Ovary (tissue), 9 donors: Measurements from ENCODE around the gene SH3GL1. TPM values are rescaled to one million over a fixed set of nuclear protein-coding genes. Genes with fewer than 3 reads are reported as not detected.
A peak's percentile ranks its signal among the peaks of the same experiment; 100 is the strongest.

Experiments used
- DNase-seq, 5 donors: peaks; one replicate each; pipeline ENCODE4 v3.0.0-alpha.2; 2019 to 2020
- H3K27ac ChIP-seq, 2 donors: fragments of 200-600 bp; one replicate each; pipeline versions ENCODE4 v1.5.1 to v1.8.0; 2019 to 2022
- H3K27me3 ChIP-seq: fragments of 200-600 bp; one replicate; pipeline ENCODE4 v1.8.0; 2022
- H3K36me3 ChIP-seq: fragments of 200-600 bp; sonication (generic); one replicate; pipeline ENCODE4 v1.5.1; 2019
- H3K4me1 ChIP-seq: one replicate; pipeline ENCODE4 v1.8.1; 2013; ENCODE audit warnings: mild to moderate bottlenecking, moderate library complexity; ENCODE audit not compliant: insufficient read depth
- H3K4me3 ChIP-seq: fragments of 200-600 bp; sonication (generic); one replicate; pipeline ENCODE4 v1.5.1; 2017
- H3K9me3 ChIP-seq, 2 donors: fragments of 200-600 bp in 1 of 2; sonication (generic) in 1 of 2; one replicate each; pipeline versions ENCODE4 v1.5.1 to v1.8.1; 2013 to 2019; ENCODE audit warnings: mild to moderate bottlenecking in 1 of 2, moderate library complexity in 1 of 2
- CTCF ChIP-seq, 3 donors: fragments of 450-650 bp in 2 of 3; fragments of 200-600 bp in 1 of 3; IDR thresholded peaks; one replicate each; pipeline versions ENCODE4 v1.5.1 to v1.8.0; 2016 to 2022; ENCODE audit warnings: antibody characterized with exemption in 3 of 3, mild to moderate bottlenecking in 1 of 3
- EP300 ChIP-seq: sonication (generic); formaldehyde crosslinking; IDR thresholded peaks from one replicate; pipeline ENCODE4 v1.6.1; 2017; ENCODE audit warnings: antibody characterized with exemption
- POLR2A ChIP-seq: fragments of 450-650 bp; IDR thresholded peaks from one replicate; pipeline ENCODE4 v1.6.1; 2017; ENCODE audit warnings: antibody characterized with exemption, mild to moderate bottlenecking, moderate library complexity
- WGBS, 3 donors: extraction: QIAGEN DNeasy Blood & Tissue Kit in 1 of 3; methylation state at CpG; one replicate each; pipeline versions ENCODE4 v1.1.5 to v1.1.7; 2013 to 2017; 5-methylcytosine and 5-hydroxymethylcytosine counted together
- intact Hi-C, 4 donors: fragments of 100-400 bp; cut with DNase I; formaldehyde crosslinking; loops; one replicate each; pipeline versions ENCODE4 v1.11.0 to v1.15.1; 2022 to 2023
- polyA plus RNA-seq, 2 donors: library from polyadenylated mRNA; stranded (reverse); fragments of 200-250 nt in 1 of 2; fragments of 350-450 nt in 1 of 2; fragmentation: Illumina TruSeq in 1 of 2; extraction: RNeasy Lipid Tissue Mini Kit (QIAGEN cat#74804) in 1 of 2; gene quantifications; one replicate each; pipeline ENCODE4 v1.2.3, GENCODE V29; 2013 to 2014
- total RNA-seq, 7 donors: library from RNA; depleted of rRNA in 2 of 7; stranded (reverse); fragments of >200 nt in 2 of 7; fragmentation: NEBNext Ultra II Directional in 3 of 7; extraction: Animal tissue kit (Norgen Biotek cat#: 25700) in 3 of 7; gene quantifications; one replicate each; pipeline versions ENCODE4 v1.1.0 to v1.2.4, GENCODE V29; 2016 to 2023
- donor health status: DM: no; HTN: no; CAD: no; lungs with moderate emphysema.
- donor health status: DM: no; HTN: no; CAD: no.
- donor health status: Bipolar disorder and iron deficiency.
- donor health status: DM: yes; HTN: yes; CAD: no.
- donor health status: DM: no; HTN: no; CAD: no.
- donor health status: DM: yes; HTN: yes; CAD: no.

The SH3GL1 gene
- total and polyA plus RNA-seq, 9 donors: 6.9 to 88.6 (median 59.9) TPM

GRCh38 chr19:4390017-4390566 is 10.3 kb downstream of the SH3GL1 start:
- Histone ChIP-seq H3K27ac (peak overlapping the region; percentile 51 to 52), H3K4me1 (peaks cover 32% of the 10 kb centered on the region), H3K36me3 (no peaks in the 10 kb centered on the region), H3K27me3 (no peaks in the 10 kb centered on the region), H3K9me3 (no peaks in the 10 kb centered on the region), H3K4me3 (no peak overlapping the region)
- peak in 3 of 5 donors; percentile 37 to 38 (median 38) for DNase-seq
- intact Hi-C loops: loop anchor here in 3 of 4 donors (5.0 to 10.0 kb wide), 3 partner anchors 33 to 125 kb away; no protein-coding TSS in a partner anchor
- TF ChIP-seq POLR2A: no peak
- 35 to 40% (median 39%) methylated on average over 12 of the region's 12 CpGs for WGBS, 3 donors

- H3K4me3 ChIP-seq: no peak overlapping the region
- intact Hi-C loops: loop anchor here in 3 of 4 donors (5.0 to 10.0 kb wide), 3 partner anchors 32 to 125 kb away; no protein-coding TSS in a partner anchor
- H3K27ac ChIP-seq: peak overlapping the region in 1 of 2 donors; percentile 51
- no peaks in the 10 kb centered on the region for H3K9me3 ChIP-seq
- H3K36me3 ChIP-seq: no peaks in the 10 kb centered on the region
- no peaks in the 10 kb centered on the region for H3K27me3 ChIP-seq
- no peak for TF ChIP-seq POLR2A
- no peak for TF ChIP-seq CTCF (IDR thresholded peaks at IDR 0.05)
- no peak for TF ChIP-seq EP300
- DNase-seq: peak in 1 of 5 donors; percentile 27
- H3K4me1 ChIP-seq: peaks cover 32% of the 10 kb centered on the region
- WGBS, 3 donors: 51 to 64% (median 60%) methylated on average over 14 to 17 of the region's 17 CpGs
These were observed 10.8 kb downstream of the SH3GL1 start for GRCh38 chr19:4389511-4390016.

- no peaks in the 10 kb centered on the region for H3K27me3 ChIP-seq
- no peak overlapping the region for H3K4me3 ChIP-seq
- H3K36me3 ChIP-seq: no peaks in the 10 kb centered on the region
- H3K4me1 ChIP-seq: peaks cover 29% of the 10 kb centered on the region
- intact Hi-C loops: no loop called here
- TF ChIP-seq EP300 (no peak), CTCF (IDR thresholded peaks at IDR 0.05) (no peak), POLR2A (no peak)
- no peaks in the 10 kb centered on the region for H3K9me3 ChIP-seq
- no peak for DNase-seq
- 71 to 74% (median 72%) methylated on average over 8 to 9 of the region's 9 CpGs for WGBS, 3 donors
- H3K27ac ChIP-seq: no peak overlapping the region
These were observed 11.3 kb downstream of the SH3GL1 start for GRCh38 chr19:4389064-4389375.

- Histone ChIP-seq H3K9me3 (no peaks in the 10 kb centered on the region), H3K27me3 (no peaks in the 10 kb centered on the region), H3K36me3 (no peaks in the 10 kb centered on the region), H3K27ac (no peak overlapping the region), H3K4me1 (peaks cover 28% of the 10 kb centered on the region), H3K4me3 (no peak overlapping the region)
- WGBS, 3 donors: 77 to 83% (median 81%) methylated on average over 15 to 16 of the region's 16 CpGs
- TF ChIP-seq EP300: no peak
- no peak for TF ChIP-seq POLR2A
- TF ChIP-seq CTCF (IDR thresholded peaks at IDR 0.05): no peak
- DNase-seq: no peak
- intact Hi-C loops: no loop called here
These were observed 11.8 kb downstream of the SH3GL1 start for GRCh38 chr19:4388337-4389063.
